Measurements from ENCODE around the gene CUBN. TPM values are rescaled to one million over a fixed set of nuclear protein-coding genes. Genes with fewer than 3 reads are reported as not detected.

Gene CUBN
- total and polyA plus RNA-seq, 2 experiments from 2014 or later, result 0.41 to 0.65 TPM

DNA sequence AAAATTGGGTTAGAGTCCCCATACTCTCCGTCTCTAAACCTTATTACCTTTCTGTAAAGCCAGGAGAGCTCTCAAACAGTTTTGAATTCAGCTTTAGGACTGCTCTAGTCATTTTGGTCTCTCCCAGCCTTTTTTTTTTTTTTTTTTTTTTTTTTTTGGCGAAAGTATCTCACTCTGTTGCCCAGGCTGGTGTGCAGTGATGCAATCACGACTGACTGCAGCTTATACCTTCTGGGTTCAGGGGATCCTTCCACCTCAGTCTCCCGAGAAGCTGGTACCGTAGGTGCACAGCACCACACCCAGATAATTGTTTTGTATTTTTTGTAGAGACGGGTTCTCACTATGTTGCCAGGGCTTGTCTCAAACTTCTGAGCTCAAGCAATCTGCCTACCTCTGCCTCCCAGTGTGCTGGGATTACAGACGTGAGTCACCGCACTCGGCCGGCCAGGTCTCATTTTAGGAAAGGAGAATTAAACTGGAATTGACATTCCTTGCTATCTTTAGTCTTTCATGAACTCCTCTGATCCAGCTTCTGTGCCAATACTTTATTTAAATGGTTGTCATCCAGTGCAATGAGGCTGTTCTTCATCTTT lies 281.0 kb downstream of the CUBN start:
- TF ChIP-seq EZH2 (IDR thresholded peaks at IDR 0.05; ENCODE audit: insufficient read depth, poor library complexity, severe bottlenecking) (no peak), EZH2phosphoT487 (IDR thresholded peaks at IDR 0.05; ENCODE audit: insufficient read depth, low read depth) (no peak)
- H3K4me3 ChIP-seq, result no peak overlapping the region
- H3K9ac ChIP-seq, result peak overlapping the region; percentile 39
- WGBS, 2 experiments (ENCODE audit: low coverage in 1 of 2, low lambda C conversion rate in 2 of 2, missing lambda C conversion rate in 2 of 2), result 8 to 15% methylated on average over 9 to 10 of the region's 10 CpGs
- peak overlapping the region; percentile 40 for H3K27ac ChIP-seq
- H4K20me1 ChIP-seq (ENCODE audit: insufficient read depth), result no peaks in the 10 kb centered on the region
- H3K36me3 ChIP-seq (ENCODE audit: low read depth), result no peaks in the 10 kb centered on the region
- H3K27me3 ChIP-seq (replicated peaks; ENCODE audit: insufficient read depth), result no peaks in the 10 kb centered on the region
- peaks cover 36% of the 10 kb centered on the region for H3K4me1 ChIP-seq (ENCODE audit: insufficient read depth)
- H3K4me2 ChIP-seq (ENCODE audit: unreplicated experiment), result peak overlapping the region; percentile 50
- peak overlapping the region; percentile 61 for H2AFZ ChIP-seq
- no peaks in the 10 kb centered on the region for H3K9me2 ChIP-seq (ENCODE audit: insufficient read depth)
- H3K9me3 ChIP-seq (ENCODE audit: low read depth), result no peaks in the 10 kb centered on the region
- peaks cover 18% of the 10 kb centered on the region; the same call in 1 of the 2 replicates for H3F3A ChIP-seq (ENCODE audit: insufficient read depth)
- in situ Hi-C loops (cut with MboI), result no loop called here
- peak; percentile 68 for DNase-seq
- H3K79me2 ChIP-seq (ENCODE audit: insufficient read depth), result no peaks in the 10 kb centered on the region

DNA sequence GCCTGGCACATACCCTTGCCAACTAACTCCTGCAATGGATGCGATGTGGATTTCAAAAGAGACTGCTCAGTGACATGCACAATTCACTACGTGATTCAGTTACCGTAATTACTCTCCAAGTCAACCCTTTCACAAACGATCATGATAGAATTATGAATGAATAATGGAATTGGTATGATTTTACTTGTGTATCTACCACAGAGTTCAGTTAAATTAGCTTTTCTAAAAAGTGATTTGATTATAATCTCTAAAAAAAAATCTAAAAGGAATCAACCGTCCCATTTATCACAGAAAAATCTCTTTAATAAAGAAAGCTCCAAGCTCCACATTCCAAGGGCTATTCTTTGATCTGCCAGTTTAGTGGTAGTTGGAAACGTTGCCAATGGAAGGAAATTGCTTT lies 282.0 kb downstream of the CUBN start:
- no peaks in the 10 kb centered on the region for H4K20me1 ChIP-seq (ENCODE audit: insufficient read depth)
- H3F3A ChIP-seq (ENCODE audit: insufficient read depth), result peaks cover 22% of the 10 kb centered on the region; the same call in 1 of the 2 replicates
- peak overlapping the region; percentile 44 for H2AFZ ChIP-seq
- no peaks in the 10 kb centered on the region for H3K9me3 ChIP-seq (ENCODE audit: low read depth)
- H3K9me2 ChIP-seq (ENCODE audit: insufficient read depth), result no peaks in the 10 kb centered on the region
- TF ChIP-seq EZH2 (IDR thresholded peaks at IDR 0.05; ENCODE audit: insufficient read depth, poor library complexity, severe bottlenecking), result no peak
- no peak for TF ChIP-seq EZH2phosphoT487 (IDR thresholded peaks at IDR 0.05; ENCODE audit: insufficient read depth, low read depth)
- peak overlapping the region; percentile 44 for H3K4me2 ChIP-seq (ENCODE audit: unreplicated experiment)
- H3K4me1 ChIP-seq (ENCODE audit: insufficient read depth), result peaks cover 36% of the 10 kb centered on the region
- H3K9ac ChIP-seq, result peak overlapping the region; percentile 28; the same call in 1 of the 2 replicates
- H3K27ac ChIP-seq, result peak overlapping the region; percentile 30
- WGBS, 2 experiments (ENCODE audit: low coverage in 1 of 2, low lambda C conversion rate in 2 of 2, missing lambda C conversion rate in 2 of 2), result 3 to 6% methylated on average over 6 of the region's 6 CpGs
- no peaks in the 10 kb centered on the region for H3K27me3 ChIP-seq (replicated peaks; ENCODE audit: insufficient read depth)
- H3K4me3 ChIP-seq, result 0 out of 2 replicates have a peak overlapping the region, but pooled peaks have one; percentile 29
- H3K36me3 ChIP-seq (ENCODE audit: low read depth), result no peaks in the 10 kb centered on the region
- in situ Hi-C loops (cut with MboI), result no loop called here
- DNase-seq, result peak; percentile 87
- H3K79me2 ChIP-seq (ENCODE audit: insufficient read depth), result no peaks in the 10 kb centered on the region

DNA sequence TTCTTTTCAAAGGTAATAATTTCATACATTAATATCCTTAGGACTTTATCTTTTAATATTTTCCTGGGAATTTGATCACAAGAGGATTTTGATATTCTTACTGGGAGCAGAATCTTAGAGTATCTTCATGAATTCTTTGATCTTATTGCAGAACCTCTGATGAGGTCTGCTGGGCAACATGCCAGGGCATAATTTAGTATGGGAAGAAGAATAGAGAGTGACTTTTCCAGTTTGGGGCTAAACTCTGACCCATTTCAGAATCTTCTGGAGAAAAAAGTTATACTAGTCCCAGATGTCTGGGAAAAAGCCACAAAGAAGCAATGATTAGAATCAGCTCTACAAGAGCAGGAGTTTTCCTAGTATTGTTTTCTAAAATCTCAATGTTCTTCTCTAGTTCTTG lies 284.4 kb downstream of the CUBN start:
- H4K20me1 ChIP-seq (ENCODE audit: insufficient read depth), result no peaks in the 10 kb centered on the region
- H3K4me1 ChIP-seq (ENCODE audit: insufficient read depth), result peaks cover 36% of the 10 kb centered on the region
- H3F3A ChIP-seq (ENCODE audit: insufficient read depth), result peaks cover 22% of the 10 kb centered on the region; the same call in 1 of the 2 replicates
- H3K9me3 ChIP-seq (ENCODE audit: low read depth), result no peaks in the 10 kb centered on the region
- no peaks in the 10 kb centered on the region for H3K36me3 ChIP-seq (ENCODE audit: low read depth)
- no peak overlapping the region for H3K27ac ChIP-seq
- DNase-seq, result no peak
- no peak for TF ChIP-seq EZH2 (IDR thresholded peaks at IDR 0.05; ENCODE audit: insufficient read depth, poor library complexity, severe bottlenecking)
- no peak for TF ChIP-seq EZH2phosphoT487 (IDR thresholded peaks at IDR 0.05; ENCODE audit: insufficient read depth, low read depth)
- no peak overlapping the region for H3K4me3 ChIP-seq
- 0 out of 2 replicates have a peak overlapping the region, but pooled peaks have one; percentile 11 for H2AFZ ChIP-seq
- in situ Hi-C loops (cut with MboI), result no loop called here
- no peaks in the 10 kb centered on the region for H3K27me3 ChIP-seq (replicated peaks; ENCODE audit: insufficient read depth)
- no peak overlapping the region for H3K9ac ChIP-seq
- H3K9me2 ChIP-seq (ENCODE audit: insufficient read depth), result no peaks in the 10 kb centered on the region
- no peaks in the 10 kb centered on the region for H3K79me2 ChIP-seq (ENCODE audit: insufficient read depth)
- no peak overlapping the region for H3K4me2 ChIP-seq (ENCODE audit: unreplicated experiment)

DNA sequence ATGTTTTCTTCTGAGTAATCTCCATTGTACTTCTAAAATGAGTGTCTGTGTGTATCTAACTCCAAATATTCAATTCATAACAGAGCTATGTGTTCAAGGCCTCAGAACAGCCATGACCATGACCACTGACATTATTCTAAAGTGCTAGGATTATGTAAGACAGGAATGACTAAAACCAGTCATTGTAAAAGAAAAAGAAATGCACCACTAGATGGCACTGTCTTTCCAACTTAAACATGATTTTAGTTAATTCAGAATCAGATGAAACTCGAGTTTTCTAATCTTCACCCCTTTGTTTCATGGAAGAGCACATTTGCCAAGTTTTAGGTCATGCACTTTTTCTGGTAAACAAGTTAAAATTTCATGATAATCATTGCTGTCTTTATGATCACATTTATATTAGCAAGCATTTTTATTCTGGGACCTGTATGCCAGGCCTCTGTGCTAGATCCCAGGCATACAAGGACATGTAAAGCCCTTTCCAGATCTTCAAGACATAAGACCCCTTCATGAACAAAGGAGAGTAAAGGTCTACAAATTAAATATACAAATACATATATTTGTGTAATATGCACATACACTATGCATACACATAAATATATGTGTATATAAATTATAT lies 286.2 kb downstream of the CUBN start:
- Histone ChIP-seq H3K79me2 (ENCODE audit: insufficient read depth) (no peaks in the 10 kb centered on the region), H3K4me1 (ENCODE audit: insufficient read depth) (peaks cover 27% of the 10 kb centered on the region), H3K27me3 (replicated peaks; ENCODE audit: insufficient read depth) (no peaks in the 10 kb centered on the region), H3K4me3 (no peak overlapping the region), H3K4me2 (ENCODE audit: unreplicated experiment) (no peak overlapping the region), H3K27ac (peak overlapping the region; percentile 57), H3K9me3 (ENCODE audit: low read depth) (no peaks in the 10 kb centered on the region), H2AFZ (no peak overlapping the region), H3K9me2 (ENCODE audit: insufficient read depth) (no peaks in the 10 kb centered on the region), H3K36me3 (ENCODE audit: low read depth) (no peaks in the 10 kb centered on the region), H4K20me1 (ENCODE audit: insufficient read depth) (no peaks in the 10 kb centered on the region), H3F3A (ENCODE audit: insufficient read depth) (peaks cover 21% of the 10 kb centered on the region; the same call in 1 of the 2 replicates), H3K9ac (peak overlapping the region; percentile 23; the same call in 1 of the 2 replicates)
- WGBS, 2 experiments (ENCODE audit: low coverage in 1 of 2, low lambda C conversion rate in 2 of 2, missing lambda C conversion rate in 2 of 2), result 0% methylated on average over 1 of the region's 1 CpG
- in situ Hi-C loops (cut with MboI), result no loop called here
- TF ChIP-seq EZH2phosphoT487 (IDR thresholded peaks at IDR 0.05; ENCODE audit: insufficient read depth, low read depth) (no peak), EZH2 (IDR thresholded peaks at IDR 0.05; ENCODE audit: insufficient read depth, poor library complexity, severe bottlenecking) (no peak)
- DNase-seq, result peak; percentile 89
